KMS-11 (cell line): ENCODE data around the gene CLEC2B.

Experiments
- H2AFZ ChIP-seq: fragments of 200-600 bp; sonication (generic); 2 replicates; pipeline ENCODE4 v1.6.1; 2016; ENCODE audit warnings: antibody characterized with exemption, mixed run types, low read depth
- H3K27ac ChIP-seq: fragments of 200-600 bp; sonication (generic); 2 replicates; pipeline ENCODE4 v1.6.1; 2016; ENCODE audit warnings: mild to moderate bottlenecking, mixed run types
- H3K27me3 ChIP-seq: fragments of 200-600 bp; sonication (generic); 2 replicates; pipeline ENCODE4 v1.6.1; 2017; ENCODE audit warnings: mild to moderate bottlenecking, low read depth, mixed run types, moderate library complexity; ENCODE audit not compliant: insufficient read depth
- H3K36me3 ChIP-seq: fragments of 200-600 bp; sonication (generic); 2 replicates; pipeline ENCODE4 v1.6.1; 2017; ENCODE audit warnings: mild to moderate bottlenecking, mixed run types; ENCODE audit not compliant: insufficient read depth
- H3K4me1 ChIP-seq: fragments of 200-600 bp; sonication (generic); 2 replicates; pipeline ENCODE4 v1.6.1; 2016; ENCODE audit warnings: mild to moderate bottlenecking, low read depth, mixed run types; ENCODE audit not compliant: poor library complexity, severe bottlenecking
- H3K4me2 ChIP-seq: fragments of 200-600 bp; sonication (generic); 2 replicates; pipeline ENCODE4 v1.7.0; 2016; ENCODE audit warnings: mild to moderate bottlenecking, mixed run types
- H3K4me3 ChIP-seq: fragments of 200-600 bp; sonication (generic); IDR thresholded peaks from 2 replicates; pipeline ENCODE4 v1.6.1; 2017; ENCODE audit warnings: low read depth, low read length, mixed read lengths; ENCODE audit not compliant: insufficient read depth
- H3K79me2 ChIP-seq: fragments of 200-600 bp; sonication (generic); 2 replicates; pipeline ENCODE4 v1.6.1; 2016; ENCODE audit warnings: low read depth, mixed run types; ENCODE audit not compliant: insufficient read depth
- H3K9ac ChIP-seq: fragments of 200-600 bp; sonication (generic); 2 replicates; pipeline ENCODE4 v1.6.1; 2016; ENCODE audit warnings: mild to moderate bottlenecking, mixed run types
- H4K20me1 ChIP-seq: fragments of 200-600 bp; sonication (generic); 2 replicates; pipeline ENCODE4 v1.6.1; 2016; ENCODE audit warnings: mild to moderate bottlenecking, mixed run types; ENCODE audit not compliant: insufficient read depth
- CTCF ChIP-seq: fragments of 200-600 bp; sonication (generic); conservative IDR thresholded peaks from 2 replicates; pipeline ENCODE4 v1.6.1; 2017; ENCODE audit warnings: low read depth, mild to moderate bottlenecking, antibody characterized with exemption, low read length, moderate library complexity, mixed read lengths

CLEC2B gene

GRCh38 chr12:9868951-9869306 lies 225 bp downstream of the CLEC2B start:
- no peaks in the 10 kb centered on the region for H3K36me3 ChIP-seq
- no peaks in the 10 kb centered on the region for H3K79me2 ChIP-seq
- H3K9ac ChIP-seq = peak overlapping the region; percentile 56
- H3K4me2 ChIP-seq = peak overlapping the region; percentile 75
- no peaks in the 10 kb centered on the region for H3K27me3 ChIP-seq
- H3K27ac ChIP-seq = peak overlapping the region; percentile 74
- H3K4me1 ChIP-seq = peaks cover 35% of the 10 kb centered on the region
- H3K4me3 ChIP-seq = no peak overlapping the region
- TF ChIP-seq CTCF = no peak
- peak overlapping the region; percentile 84 for H2AFZ ChIP-seq
- no peaks in the 10 kb centered on the region for H4K20me1 ChIP-seq

- Histone ChIP-seq H4K20me1 (no peaks in the 10 kb centered on the region), H3K79me2 (no peaks in the 10 kb centered on the region), H3K9ac (peak overlapping the region; percentile 56), H3K4me1 (peaks cover 35% of the 10 kb centered on the region), H3K27me3 (no peaks in the 10 kb centered on the region), H3K27ac (peak overlapping the region; percentile 74), H3K4me2 (peak overlapping the region; percentile 75), H2AFZ (0 out of 2 replicates have a peak overlapping the region, but pooled peaks have one; percentile 84), H3K36me3 (no peaks in the 10 kb centered on the region), H3K4me3 (no peak overlapping the region)
- no peak for TF ChIP-seq CTCF
Observed at GRCh38 chr12:9868311-9868801, 798 bp downstream of the CLEC2B start.

GRCh38 chr12:9867531-9867930 lies 1.6 kb downstream of the CLEC2B start:
- Histone ChIP-seq H3K4me3 (no peak overlapping the region), H4K20me1 (no peaks in the 10 kb centered on the region), H2AFZ (no peak overlapping the region)

GRCh38 chr12:9866860-9867269 lies 2.3 kb downstream of the CLEC2B start:
- Histone ChIP-seq H4K20me1 (no peaks in the 10 kb centered on the region), H3K27me3 (no peaks in the 10 kb centered on the region), H3K27ac (peak overlapping the region; percentile 74), H3K4me3 (no peak overlapping the region), H3K4me2 (peak overlapping the region; percentile 55; the same call in 1 of the 2 replicates), H3K4me1 (peaks cover 35% of the 10 kb centered on the region), H3K79me2 (no peaks in the 10 kb centered on the region), H3K36me3 (no peaks in the 10 kb centered on the region), H3K9ac (peak overlapping the region; percentile 56), H2AFZ (peak overlapping the region; percentile 5; the same call in 1 of the 2 replicates)
- no peak for TF ChIP-seq CTCF

More at GRCh38 chr12:9867531-9867930, 1.6 kb downstream of the CLEC2B start:
- Histone ChIP-seq H3K4me2 (peak overlapping the region; percentile 55; the same call in 1 of the 2 replicates), H3K79me2 (no peaks in the 10 kb centered on the region), H3K4me1 (peaks cover 35% of the 10 kb centered on the region), H3K27ac (peak overlapping the region; percentile 74), H3K36me3 (no peaks in the 10 kb centered on the region), H3K27me3 (no peaks in the 10 kb centered on the region), H3K9ac (peak overlapping the region; percentile 56)
- no peak for TF ChIP-seq CTCF
